ENCODE measurements around the gene NUCKS1.
A peak's percentile ranks its signal among the peaks of the same experiment; 100 is the strongest.

The NUCKS1 gene

DNA sequence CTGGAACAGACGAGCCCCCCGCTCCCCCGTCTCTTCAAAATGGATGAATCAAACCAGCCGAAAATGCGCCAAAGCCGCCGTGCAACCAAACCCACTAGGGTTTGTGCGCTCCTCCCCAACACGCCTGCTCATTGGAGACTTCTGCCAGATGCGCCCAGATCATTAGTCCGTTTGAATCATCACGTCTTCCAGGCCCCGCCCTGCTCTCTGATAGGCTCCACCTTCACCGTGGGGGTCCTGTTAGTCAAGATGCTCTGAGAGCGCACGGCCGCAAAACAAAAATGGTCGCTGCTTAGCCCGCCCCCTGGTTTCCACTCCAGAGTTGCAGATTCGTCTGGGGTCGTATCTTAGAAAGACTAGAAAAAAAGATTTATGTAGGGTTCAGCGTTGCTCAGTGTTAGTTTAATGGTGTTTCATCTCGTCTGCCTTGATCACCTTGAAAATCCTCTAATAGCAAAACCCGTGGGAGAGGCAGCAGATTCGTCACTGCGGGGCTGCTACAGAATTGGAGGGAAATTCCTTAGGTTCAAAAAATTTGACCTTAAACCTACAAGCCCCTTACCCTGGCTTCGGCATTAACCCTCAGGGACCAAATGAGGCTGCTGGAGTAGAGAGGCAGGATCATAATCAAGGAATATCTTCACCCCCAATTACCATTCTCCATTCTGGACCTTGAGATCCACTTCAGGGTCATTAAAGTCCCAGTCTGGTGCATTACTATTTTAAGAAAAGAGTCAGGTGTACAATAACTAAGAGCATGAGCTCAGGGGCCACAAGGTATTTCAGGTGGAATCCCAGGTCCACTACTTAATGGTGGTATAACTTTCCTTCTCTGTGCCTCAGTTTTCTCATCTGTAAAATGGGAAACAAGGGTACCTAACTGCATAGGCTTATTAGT, at the start of gene NUCKS1:
TSS of gene NUCKS1 (minus strand) at position 45 of the 898 bp plus-strand sequence. CDS start 209 bp downstream, outside the sequence.
- peak; percentile 99 for DNase-seq

- DNase-seq = no peak
Observed at GRCh38 chr1:205798577-205798976, 48.6 kb upstream of the NUCKS1 start.

DNA sequence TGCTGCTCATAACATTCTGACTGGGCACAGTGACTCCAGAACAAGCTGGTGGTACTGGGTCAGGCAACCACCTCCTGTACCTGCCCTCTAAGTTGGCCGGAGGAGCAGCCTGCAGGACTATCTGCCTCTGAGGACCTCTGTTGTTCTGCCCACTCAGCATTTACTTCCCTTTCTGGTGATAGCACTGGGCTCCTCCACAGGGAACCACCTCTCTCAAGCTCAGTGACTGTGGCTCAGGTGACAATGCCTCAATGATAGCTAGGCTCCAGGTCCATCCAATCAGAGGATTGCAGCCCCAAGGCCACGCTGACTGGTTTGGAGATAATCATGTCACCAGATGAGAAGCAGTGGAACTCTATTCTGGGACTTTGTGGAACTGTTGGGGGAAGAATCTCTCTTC, 47.2 kb upstream of the NUCKS1 start:
- DNase-seq = no peak

- no peak for DNase-seq
Observed at GRCh38 chr1:205794011-205794730, 44.2 kb upstream of the NUCKS1 start.

- no peak for DNase-seq
Observed at GRCh38 chr1:205792961-205793673, 43.1 kb upstream of the NUCKS1 start.

DNA sequence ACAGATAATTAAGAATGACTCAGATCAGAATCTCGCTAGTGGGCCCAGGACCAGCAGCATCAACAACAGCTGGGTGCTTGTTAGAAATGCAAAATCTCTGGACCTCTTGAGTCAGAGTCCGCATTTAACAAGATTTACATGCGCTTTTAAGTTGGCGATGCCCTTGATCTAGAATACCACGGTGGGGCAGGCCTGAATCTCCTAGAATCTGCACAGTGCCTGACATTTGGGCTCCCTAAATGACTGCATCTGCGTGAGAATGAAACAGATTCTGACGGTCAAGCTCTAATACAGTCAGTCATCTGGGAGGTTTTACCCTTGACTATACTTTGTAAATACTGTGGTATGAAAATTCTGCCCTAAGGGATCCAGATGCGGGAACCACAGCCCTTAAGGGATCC, 42.5 kb upstream of the NUCKS1 start:
- DNase-seq = no peak

DNA sequence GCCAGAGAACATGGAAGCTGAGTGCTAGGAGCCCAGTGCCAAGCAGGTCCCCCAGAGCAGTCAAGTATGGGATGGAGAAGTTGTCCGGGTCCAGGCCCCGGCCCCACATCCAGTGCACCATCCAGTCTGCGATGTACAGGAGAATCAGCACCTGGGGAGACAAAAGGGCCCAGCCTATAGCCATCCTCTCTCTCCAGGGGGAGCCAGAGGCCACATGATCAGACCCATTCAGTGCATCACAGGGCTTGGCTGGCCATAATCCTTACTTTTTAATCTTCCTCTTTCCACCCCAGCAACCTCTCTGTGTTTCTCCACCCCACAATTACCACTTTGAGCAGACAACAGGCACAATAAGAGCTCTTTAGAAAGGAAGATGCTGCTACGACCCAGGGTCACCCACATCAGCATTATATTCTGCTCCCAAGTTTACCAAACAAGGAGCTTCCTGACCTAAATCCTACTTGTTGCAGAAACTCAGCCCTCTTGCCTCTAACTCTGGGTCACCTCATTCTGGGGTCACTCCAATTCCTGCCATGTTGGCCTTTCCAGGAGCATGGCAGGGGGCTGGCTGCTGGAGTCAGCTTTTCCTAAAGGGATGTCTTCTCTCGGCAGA, 41.7 kb upstream of the NUCKS1 start:
- peak; percentile 25 for DNase-seq

DNA sequence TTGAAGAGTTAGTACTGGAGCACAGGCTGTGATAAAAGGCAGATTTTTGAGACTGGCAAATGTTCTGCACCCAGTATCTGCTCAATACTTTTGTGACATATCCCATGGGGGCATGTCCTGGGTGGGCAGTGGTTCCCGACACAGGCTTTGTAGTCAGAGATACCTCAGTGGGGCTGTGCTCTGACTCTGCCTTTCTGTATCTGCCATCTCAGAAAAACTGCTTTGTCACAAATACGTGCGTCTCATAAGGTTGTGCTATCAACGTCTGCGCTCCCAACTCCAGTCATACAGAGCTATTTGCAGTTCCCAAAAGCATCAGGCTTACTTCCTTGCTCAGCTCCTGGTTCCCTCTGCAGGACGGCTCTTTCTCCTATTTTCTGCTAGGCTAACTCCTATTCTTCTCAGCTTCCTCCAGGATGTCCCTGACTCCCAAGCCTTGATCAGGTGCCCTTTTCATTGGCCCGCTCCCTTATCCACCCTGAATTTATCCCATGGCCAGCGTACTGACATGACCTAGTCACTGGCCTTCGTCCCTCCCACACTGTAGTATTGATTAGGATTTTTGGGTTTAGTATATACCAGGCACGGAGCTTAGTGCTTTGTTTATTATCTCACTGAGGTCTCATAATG, 37.4 kb upstream of the NUCKS1 start:
- no peak for DNase-seq

GRCh38 chr1:205786601-205787000, 36.6 kb upstream of the NUCKS1 start:
- no peak for DNase-seq

DNA sequence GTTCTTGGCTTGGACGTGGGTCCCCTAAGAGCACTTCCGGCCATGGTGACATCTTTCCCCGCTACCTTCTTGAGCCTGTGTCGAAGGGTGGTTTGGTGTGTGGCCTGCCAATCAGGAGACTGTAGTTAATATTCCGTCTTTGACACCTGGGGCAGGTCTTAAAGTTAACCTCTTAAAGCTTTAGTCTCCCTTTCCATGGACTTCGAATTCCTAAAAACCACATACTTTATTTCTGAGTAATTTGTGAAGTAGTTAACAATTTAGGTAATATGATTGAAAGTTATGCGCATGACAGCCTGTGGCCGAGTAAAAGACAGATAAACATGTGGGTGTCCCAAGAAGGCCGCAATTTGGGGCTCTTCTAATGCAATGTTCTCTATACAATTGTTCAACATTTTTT, 35.5 kb upstream of the NUCKS1 start:
- DNase-seq = no peak

- DNase-seq = no peak
Observed at GRCh38 chr1:205783904-205784303, 33.9 kb upstream of the NUCKS1 start.

DNA sequence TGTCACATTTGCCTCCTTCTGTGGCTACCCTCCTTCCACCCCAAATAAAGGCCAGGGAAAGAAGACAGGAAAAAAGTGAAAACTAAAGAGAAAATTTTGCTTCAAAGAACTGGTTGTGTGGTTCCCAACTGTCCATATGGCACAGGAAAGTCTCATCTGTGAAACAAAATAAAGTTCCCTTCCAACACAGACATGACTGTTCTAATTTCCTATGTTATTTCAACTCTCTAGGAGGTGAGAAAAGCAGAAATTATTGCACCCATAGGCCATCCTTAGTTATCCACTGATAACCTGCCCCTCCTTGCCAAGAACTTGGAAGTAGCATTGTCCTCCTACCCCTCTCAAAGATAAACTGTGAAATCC, 33.4 kb upstream of the NUCKS1 start:
- DNase-seq = no peak

- DNase-seq = no peak
Observed at GRCh38 chr1:205782627-205783432, 32.8 kb upstream of the NUCKS1 start.

DNA sequence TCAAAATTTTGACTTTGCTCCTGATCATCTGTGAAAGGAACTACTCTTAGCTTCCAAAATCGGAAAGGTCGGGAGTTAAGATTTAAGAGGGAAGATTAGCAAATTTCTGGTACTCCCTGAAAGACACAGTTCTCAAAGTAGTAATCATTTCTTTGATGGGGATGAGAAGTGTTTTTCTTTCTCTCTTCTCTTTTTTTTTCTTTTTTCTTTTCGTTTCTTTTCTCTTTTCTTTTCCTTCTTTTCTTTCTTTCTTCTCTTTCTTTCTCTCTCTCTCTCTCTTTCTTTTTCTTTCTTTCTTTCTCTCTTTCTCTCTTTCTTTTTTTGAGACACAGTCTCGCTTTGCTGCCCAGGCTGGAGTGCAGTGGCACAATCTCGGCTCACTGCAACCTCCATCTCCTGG, 30.4 kb upstream of the NUCKS1 start:
- no peak for DNase-seq

GRCh38 chr1:205777994-205778393, 28.0 kb upstream of the NUCKS1 start:
- no peak for DNase-seq

- no peak for DNase-seq
Observed at GRCh38 chr1:205775717-205776056, 25.7 kb upstream of the NUCKS1 start.

DNA sequence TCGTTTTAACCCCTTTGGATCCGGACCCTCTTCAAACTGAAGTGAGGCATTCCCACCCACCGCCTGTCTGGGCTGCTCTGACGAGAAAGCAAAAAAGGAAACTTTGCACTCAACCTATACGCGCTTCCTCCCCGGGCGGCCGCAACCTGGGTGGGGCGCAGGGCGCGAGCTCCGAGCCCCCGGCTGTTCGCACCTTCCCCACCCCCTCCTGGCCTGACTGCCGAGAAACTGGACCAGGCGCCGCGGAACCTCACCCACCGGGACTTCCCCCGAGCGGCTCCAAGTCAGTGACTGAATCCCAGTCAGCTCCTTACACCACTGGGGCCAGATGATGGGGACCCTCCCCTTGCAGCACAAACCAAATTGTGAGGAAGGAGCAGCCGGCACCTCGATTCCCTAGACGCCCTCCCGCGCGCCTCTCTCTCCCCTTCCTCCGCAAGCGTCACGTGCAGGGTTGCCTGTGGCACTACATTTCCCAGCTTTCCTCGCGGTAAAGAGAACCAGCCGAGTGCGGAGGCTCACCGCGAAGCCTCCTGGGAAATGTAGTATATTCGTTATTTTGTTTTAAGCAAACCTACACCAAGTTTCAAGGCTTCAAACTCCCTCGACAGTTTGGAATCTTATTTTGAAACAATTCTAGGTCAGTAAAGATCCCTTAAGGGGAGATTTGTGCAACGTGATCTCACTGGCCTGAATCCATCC, 25.2 kb upstream of the NUCKS1 start, which contains the start of gene RAB29:
TSS of gene RAB29 (minus strand) at position 468 of the 702 bp plus-strand sequence. CDS start 526 bp downstream, outside the sequence.
- DNase-seq = peak; percentile 62

DNA sequence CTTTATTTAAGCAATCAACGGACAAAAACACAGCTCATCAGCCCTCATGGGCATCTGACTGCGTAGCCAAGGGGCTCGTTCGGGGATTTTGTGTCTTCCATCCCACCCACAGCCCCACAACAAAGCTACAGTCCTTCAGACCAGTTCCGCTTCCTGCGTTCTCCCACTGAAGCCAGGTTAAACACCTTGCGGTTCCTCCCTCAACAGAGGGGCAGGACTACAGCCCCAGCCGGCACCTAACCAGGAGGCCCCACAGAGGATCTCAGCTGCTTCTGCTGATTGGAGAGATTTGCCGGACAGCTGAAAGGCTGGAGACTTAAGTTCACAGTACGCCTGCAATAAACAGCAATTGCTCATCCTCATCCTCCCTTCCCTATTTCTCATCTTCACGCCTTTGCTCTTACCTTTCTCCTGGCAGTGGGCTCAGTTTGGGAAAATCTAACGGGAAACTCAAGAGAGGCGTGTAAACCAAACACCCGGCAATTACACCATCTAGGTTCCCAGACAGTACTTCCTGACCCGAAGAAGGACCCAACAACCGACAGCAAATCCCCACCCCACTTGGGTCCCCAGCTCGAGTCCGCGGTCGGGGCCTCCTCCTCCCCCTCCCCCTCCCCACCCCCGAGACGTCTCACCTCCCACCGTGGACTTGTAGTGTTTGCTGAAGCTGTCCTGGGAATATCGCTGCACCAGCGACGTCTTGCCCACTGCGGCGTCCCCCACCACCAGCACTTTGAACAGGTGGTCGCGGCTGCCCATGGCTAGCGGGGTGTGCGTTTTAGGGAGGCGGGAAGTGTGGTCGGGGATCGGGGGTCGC, 24.4 kb upstream of the NUCKS1 start:
- DNase-seq = no peak

DNA sequence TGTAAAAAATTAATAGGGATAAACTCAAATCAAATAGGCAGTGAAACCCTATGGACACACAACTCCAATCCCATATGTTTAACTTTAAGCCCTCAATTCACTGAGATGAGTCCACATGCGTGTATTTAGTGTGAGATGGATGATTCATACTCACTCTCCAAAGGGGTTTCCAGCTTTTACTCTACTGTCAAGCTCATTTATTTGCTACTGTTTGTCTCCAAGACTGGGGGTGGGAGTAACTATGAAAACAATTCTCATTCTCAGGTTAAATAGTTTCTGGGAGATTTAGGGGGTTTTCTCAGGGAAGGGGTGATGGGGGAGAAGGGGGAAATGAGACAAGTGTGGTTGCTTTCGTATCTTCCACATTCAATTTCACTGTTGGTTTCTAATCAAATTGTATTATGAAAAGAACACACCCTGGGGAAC, 22.6 kb upstream of the NUCKS1 start:
- no peak for DNase-seq

- DNase-seq = no peak
Observed at GRCh38 chr1:205770618-205771017, 20.6 kb upstream of the NUCKS1 start.
